GM12878 (cell line): ENCODE results near the gene VSTM5. TPM values are rescaled to one million over a fixed set of nuclear protein-coding genes. Genes with fewer than 3 reads are reported as not detected.
"Not testable (repeated sequence)": the region's sequence is repeated elsewhere in the genome, so short reads cannot be mapped to it uniquely, and the experiment has no call there.

Experiments used
- ATAC-seq: fragments of 200-7000 bp; cut with Tn5 transposase; 3 replicates; pipeline ENCODE4 v1.9.1; 2020; ENCODE audit warnings: mild to moderate bottlenecking, moderate library complexity
- BruUV-seq: library from RNA; stranded (reverse); fragments of 400-500 nt; replicated peaks from 2 replicates; lab custom pipeline; 2021; lab: Mats Ljungman, UMichigan
- CTCF ChIA-PET: fragments of 300-600 bp; sonication (Branson Sonifier 250); formaldehyde crosslinking; extraction: SDS; loops from one replicate; lab custom pipeline; 2021; ENCODE audit warnings: inconsistent platforms; lab: Yijun Ruan, JAX
- POLR2A ChIA-PET: fragments of 350-600 bp; formaldehyde crosslinking; extraction: SDS; loops from one replicate; lab custom pipeline; 2021; ENCODE audit warnings: inconsistent platforms; lab: Charles Lee
- RAD21 ChIA-PET: fragments of 300-600 bp; sonication (Branson Sonifier 250); formaldehyde crosslinking; loops from one replicate; lab custom pipeline; 2023; ENCODE audit warnings: antibody characterized with exemption; ENCODE audit not compliant: unreplicated experiment; lab: Charles Lee
- SMC1A ChIA-PET: fragments of 300-600 bp; sonication (Branson Sonifier 250); formaldehyde crosslinking; loops from one replicate; lab custom pipeline; 2023; ENCODE audit not compliant: unreplicated experiment, uncharacterized antibody; lab: Charles Lee
- DNase-seq: peaks from one replicate; pipeline ENCODE4 v3.0.0-alpha.2; 2011; ENCODE audit warnings: low read depth, low spot score
- FAIRE-seq: peaks from 3 replicates; lab custom pipeline; 2011; peaks lifted over from hg19 to GRCh38; lab: Jason Lieb, UNC
- H2AFZ ChIP-seq: 2 replicates; pipeline ENCODE4 v1.6.0; 2011; ENCODE audit warnings: low read depth, low read length, control low read depth; ENCODE audit not compliant: control insufficient read depth
- H3K27ac ChIP-seq: 2 replicates; pipeline ENCODE4 v1.5.1; 2011; ENCODE audit warnings: control low read depth; ENCODE audit not compliant: control insufficient read depth, insufficient read depth
- H3K27me3 ChIP-seq, 2 experiments: replicated peaks in 1 of 2; 2 replicates each; pipeline versions ENCODE4 v1.6.0 to v1.6.1; 2011; ENCODE audit warnings: low read length in 1 of 2; ENCODE audit not compliant: control insufficient read depth in 2 of 2, insufficient read depth in 2 of 2
- H3K36me3 ChIP-seq, 2 experiments: 2 replicates each; pipeline ENCODE4 v1.5.1; 2011; ENCODE audit warnings: low read length in 1 of 2; ENCODE audit not compliant: control insufficient read depth in 2 of 2, insufficient read depth in 2 of 2
- H3K4me1 ChIP-seq: 2 replicates; pipeline ENCODE4 v1.6.1; 2011; ENCODE audit warnings: mild to moderate bottlenecking, low read length, moderate library complexity, mixed read lengths; ENCODE audit not compliant: control insufficient read depth, insufficient read depth
- H3K4me2 ChIP-seq: 2 replicates; pipeline ENCODE4 v1.6.0; 2011; ENCODE audit warnings: control low read depth; ENCODE audit not compliant: control insufficient read depth, insufficient read depth
- H3K4me3 ChIP-seq: fragments of 200-600 bp; sonication (generic); 2 replicates; pipeline ENCODE4 v1.5.1; 2016
- H3K79me2 ChIP-seq: 2 replicates; pipeline ENCODE4 v1.6.0; 2011; ENCODE audit warnings: low read length; ENCODE audit not compliant: control insufficient read depth, insufficient read depth
- H3K9ac ChIP-seq: 2 replicates; pipeline ENCODE4 v1.8.0; 2011; ENCODE audit warnings: low read length, control low read depth, mixed read lengths; ENCODE audit not compliant: control insufficient read depth, insufficient read depth
- H3K9me3 ChIP-seq: replicated peaks from 3 replicates; pipeline ENCODE4 v1.5.1; 2011; ENCODE audit warnings: mild to moderate bottlenecking, low read length; ENCODE audit not compliant: control insufficient read depth, insufficient read depth
- H4K20me1 ChIP-seq: 2 replicates; pipeline ENCODE4 v1.6.0; 2011; ENCODE audit not compliant: control insufficient read depth, insufficient read depth
- ESRRA ChIP-seq: IDR thresholded peaks from 2 replicates; pipeline ENCODE4 v1.6.1; 2012; ENCODE audit warnings: mild to moderate bottlenecking, low read length, improper control_type of control experiment
- LARP7 ChIP-seq: fragments of 450-650 bp; IDR thresholded peaks from 2 replicates; pipeline ENCODE4 v1.6.1; 2017; ENCODE audit warnings: mild to moderate bottlenecking
- NFXL1 ChIP-seq: fragments of 450-650 bp; IDR thresholded peaks from 2 replicates; pipeline ENCODE4 v1.6.1; 2017; ENCODE audit warnings: antibody characterized with exemption, mild to moderate bottlenecking, borderline replicate concordance
- PAX5 ChIP-seq: IDR thresholded peaks from 2 replicates; pipeline ENCODE4 v1.6.1; 2011; ENCODE audit warnings: low read depth, low read length, borderline replicate concordance
- RFX5 ChIP-seq: IDR thresholded peaks from 2 replicates; pipeline ENCODE4 v1.6.1; 2011; ENCODE audit warnings: low read depth, low read length, improper control_type of control experiment
- SMAD5 ChIP-seq: IDR thresholded peaks from 2 replicates; pipeline ENCODE4 v1.6.1; 2016; ENCODE audit warnings: antibody characterized with exemption, low read depth
- TARDBP ChIP-seq: IDR thresholded peaks from 2 replicates; pipeline ENCODE4 v1.6.1; 2016; ENCODE audit warnings: borderline replicate concordance
- in situ Hi-C: fragments of 300-500 bp; cut with MboI; formaldehyde crosslinking; loops from 9 replicates; pipeline ENCODE4 v1.14.3; 2018; ENCODE audit warnings: mixed read lengths
- intact Hi-C: fragments of 100-400 bp; cut with micrococcal nuclease; formaldehyde crosslinking; loops from one replicate; pipeline ENCODE4 v1.14.2; 2022; ENCODE audit not compliant: unreplicated experiment
- polyA plus RNA-seq, 11 experiments: library from polyadenylated mRNA; depleted of rRNA in 4 of 11; unstranded in 6 of 11; stranded (reverse) in 5 of 11; fragments of >200 nt; fragmentation: Nextera tagmentation in 4 of 11; fragmentation: Illumina TruSeq in 1 of 11; extraction: Ambion mirVana in 4 of 11; extraction: Trizol in 1 of 11; gene quantifications; 1 replicate in 1 of 11; 2 replicates in 10 of 11; pipeline versions ENCODE4 v1.2.1 to v1.2.3, GENCODE V29; 2011 to 2016; ENCODE audit warnings: inconsistent platforms in 2 of 11, missing spikeins in 2 of 11, low read depth in 1 of 11
- total RNA-seq, 4 experiments: library from RNA; depleted of rRNA in 3 of 4; stranded (reverse); fragments of >200 nt in 3 of 4; fragmentation: Illumina TruSeq in 1 of 4; extraction: Trizol in 1 of 4; gene quantifications; 2 replicates each; pipeline versions ENCODE4 v1.2.1 to v1.2.3, GENCODE V29; 2013 to 2021
- TF ChIP-seq, protein P1 (sequence below): fragments of 450-650 bp; IDR thresholded peaks from 2 replicates; pipeline ENCODE4 v1.6.1; 2017; ENCODE audit warnings: mild to moderate bottlenecking, moderate library complexity
- TF ChIP-seq, protein P2 (sequence below): fragments of 150-350 bp; IDR thresholded peaks from 2 replicates; pipeline ENCODE4 v1.6.1; 2014; ENCODE audit warnings: mild to moderate bottlenecking, low read depth, low read length
- TF ChIP-seq, protein P3 (sequence below): IDR thresholded peaks from 2 replicates; pipeline ENCODE4 v1.6.1; 2011; ENCODE audit warnings: low read depth, low read length, improper control_type of control experiment, borderline replicate concordance

VSTM5 gene
- total and polyA plus RNA-seq, 10 of the 15 experiments (the other 5 are each of a cell fraction or from before 2014, with no cell fraction given) = not detected

DNA sequence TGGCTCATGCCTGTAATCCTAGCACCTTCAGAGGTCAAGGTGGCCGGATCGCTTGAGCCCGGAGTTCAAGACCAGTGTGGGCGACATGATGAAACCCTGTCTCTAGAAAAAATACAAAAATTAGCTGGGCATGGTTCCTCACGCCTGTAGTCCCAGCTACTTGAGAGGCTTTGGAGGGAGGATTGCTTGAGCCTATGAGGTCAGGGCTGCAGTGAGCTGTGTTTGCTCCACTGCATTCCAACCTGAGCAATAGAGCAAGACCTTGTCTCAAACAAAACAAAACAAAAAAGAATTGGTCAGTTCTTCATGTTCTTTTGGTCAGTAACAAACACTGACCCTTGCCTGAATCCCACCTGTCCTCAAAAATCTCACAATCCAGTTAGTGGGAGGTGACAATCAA, 36.7 kb upstream of the VSTM5 start (continued):
- TF ChIP-seq, protein P1, sequence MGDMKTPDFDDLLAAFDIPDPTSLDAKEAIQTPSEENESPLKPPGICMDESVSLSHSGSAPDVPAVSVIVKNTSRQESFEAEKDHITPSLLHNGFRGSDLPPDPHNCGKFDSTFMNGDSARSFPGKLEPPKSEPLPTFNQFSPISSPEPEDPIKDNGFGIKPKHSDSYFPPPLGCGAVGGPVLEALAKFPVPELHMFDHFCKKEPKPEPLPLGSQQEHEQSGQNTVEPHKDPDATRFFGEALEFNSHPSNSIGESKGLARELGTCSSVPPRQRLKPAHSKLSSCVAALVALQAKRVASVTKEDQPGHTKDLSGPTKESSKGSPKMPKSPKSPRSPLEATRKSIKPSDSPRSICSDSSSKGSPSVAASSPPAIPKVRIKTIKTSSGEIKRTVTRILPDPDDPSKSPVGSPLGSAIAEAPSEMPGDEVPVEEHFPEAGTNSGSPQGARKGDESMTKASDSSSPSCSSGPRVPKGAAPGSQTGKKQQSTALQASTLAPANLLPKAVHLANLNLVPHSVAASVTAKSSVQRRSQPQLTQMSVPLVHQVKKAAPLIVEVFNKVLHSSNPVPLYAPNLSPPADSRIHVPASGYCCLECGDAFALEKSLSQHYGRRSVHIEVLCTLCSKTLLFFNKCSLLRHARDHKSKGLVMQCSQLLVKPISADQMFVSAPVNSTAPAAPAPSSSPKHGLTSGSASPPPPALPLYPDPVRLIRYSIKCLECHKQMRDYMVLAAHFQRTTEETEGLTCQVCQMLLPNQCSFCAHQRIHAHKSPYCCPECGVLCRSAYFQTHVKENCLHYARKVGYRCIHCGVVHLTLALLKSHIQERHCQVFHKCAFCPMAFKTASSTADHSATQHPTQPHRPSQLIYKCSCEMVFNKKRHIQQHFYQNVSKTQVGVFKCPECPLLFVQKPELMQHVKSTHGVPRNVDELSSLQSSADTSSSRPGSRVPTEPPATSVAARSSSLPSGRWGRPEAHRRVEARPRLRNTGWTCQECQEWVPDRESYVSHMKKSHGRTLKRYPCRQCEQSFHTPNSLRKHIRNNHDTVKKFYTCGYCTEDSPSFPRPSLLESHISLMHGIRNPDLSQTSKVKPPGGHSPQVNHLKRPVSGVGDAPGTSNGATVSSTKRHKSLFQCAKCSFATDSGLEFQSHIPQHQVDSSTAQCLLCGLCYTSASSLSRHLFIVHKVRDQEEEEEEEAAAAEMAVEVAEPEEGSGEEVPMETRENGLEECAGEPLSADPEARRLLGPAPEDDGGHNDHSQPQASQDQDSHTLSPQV = no peak
- TF ChIP-seq, protein P2, sequence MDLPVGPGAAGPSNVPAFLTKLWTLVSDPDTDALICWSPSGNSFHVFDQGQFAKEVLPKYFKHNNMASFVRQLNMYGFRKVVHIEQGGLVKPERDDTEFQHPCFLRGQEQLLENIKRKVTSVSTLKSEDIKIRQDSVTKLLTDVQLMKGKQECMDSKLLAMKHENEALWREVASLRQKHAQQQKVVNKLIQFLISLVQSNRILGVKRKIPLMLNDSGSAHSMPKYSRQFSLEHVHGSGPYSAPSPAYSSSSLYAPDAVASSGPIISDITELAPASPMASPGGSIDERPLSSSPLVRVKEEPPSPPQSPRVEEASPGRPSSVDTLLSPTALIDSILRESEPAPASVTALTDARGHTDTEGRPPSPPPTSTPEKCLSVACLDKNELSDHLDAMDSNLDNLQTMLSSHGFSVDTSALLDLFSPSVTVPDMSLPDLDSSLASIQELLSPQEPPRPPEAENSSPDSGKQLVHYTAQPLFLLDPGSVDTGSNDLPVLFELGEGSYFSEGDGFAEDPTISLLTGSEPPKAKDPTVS = no peak
- TF ChIP-seq LARP7 (no peak), ESRRA (no peak), SMAD5 (no peak), TARDBP (no peak), RFX5 (no peak), NFXL1 (no peak), PAX5 (no peak)
- TF ChIP-seq, protein P3, sequence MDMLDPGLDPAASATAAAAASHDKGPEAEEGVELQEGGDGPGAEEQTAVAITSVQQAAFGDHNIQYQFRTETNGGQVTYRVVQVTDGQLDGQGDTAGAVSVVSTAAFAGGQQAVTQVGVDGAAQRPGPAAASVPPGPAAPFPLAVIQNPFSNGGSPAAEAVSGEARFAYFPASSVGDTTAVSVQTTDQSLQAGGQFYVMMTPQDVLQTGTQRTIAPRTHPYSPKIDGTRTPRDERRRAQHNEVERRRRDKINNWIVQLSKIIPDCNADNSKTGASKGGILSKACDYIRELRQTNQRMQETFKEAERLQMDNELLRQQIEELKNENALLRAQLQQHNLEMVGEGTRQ = no peak

DNA sequence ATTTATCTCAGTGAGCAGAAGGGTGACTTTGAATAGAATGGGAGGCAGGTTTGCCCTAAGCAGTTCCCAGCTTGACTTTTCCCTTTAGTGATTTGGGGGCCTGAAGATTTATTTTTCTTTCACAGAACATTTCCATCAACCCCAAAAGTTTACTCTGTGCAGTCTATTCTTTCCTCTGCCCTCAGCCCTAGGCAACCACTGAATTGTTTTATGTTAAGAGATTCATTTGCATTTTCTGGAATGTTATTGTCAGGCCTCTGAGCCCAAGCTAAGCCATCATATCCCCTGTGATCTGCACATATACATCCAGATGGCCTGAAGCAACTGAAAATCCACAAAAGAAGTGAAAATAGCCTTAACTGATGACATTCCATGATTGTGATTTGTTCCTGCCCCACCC, 28.7 kb upstream of the VSTM5 start:
- in situ Hi-C loops, FAIRE-seq, POLR2A ChIA-PET, H3K27me3 ChIP-seq, H4K20me1 ChIP-seq, H3K9me3 ChIP-seq, intact Hi-C loops, H3K4me3 ChIP-seq, H3K9ac ChIP-seq, H3K27ac ChIP-seq, H2AFZ ChIP-seq, H3K36me3 ChIP-seq, H3K4me2 ChIP-seq, H3K4me1 ChIP-seq, H3K79me2 ChIP-seq, BruUV-seq, RAD21 ChIA-PET, DNase-seq, SMC1A ChIA-PET, ATAC-seq: not testable (repeated sequence)
- CTCF ChIA-PET = interaction anchor here (2.1 kb wide), 1 partner anchor 16 kb away, joined by 8 read pairs; no protein-coding TSS in a partner anchor
